IMR-90 (cell line): Measurements from ENCODE around the gene KCP. TPM values are rescaled to one million over a fixed set of nuclear protein-coding genes. Genes with fewer than 3 reads are reported as not detected.
A peak's percentile ranks its signal among the peaks of the same experiment; 100 is the strongest.

Source experiments
- ATAC-seq: fragments of 200-7000 bp; cut with Tn5 transposase; 2 replicates; pipeline ENCODE4 v1.9.1; 2020; ENCODE audit warnings: low read depth, mild to moderate bottlenecking, moderate library complexity
- BruUV-seq: library from RNA; stranded (reverse); fragments of 400-500 nt; replicated peaks from 2 replicates; lab custom pipeline; 2021; lab: Mats Ljungman, UMichigan
- CTCF ChIA-PET: fragments of 300-600 bp; formaldehyde crosslinking; extraction: SDS; loops from one replicate; lab custom pipeline; 2021; ENCODE audit warnings: antibody characterized with exemption; lab: Yijun Ruan, JAX
- POLR2A ChIA-PET: fragments of 300-600 bp; sonication (Branson Sonifier 250); formaldehyde crosslinking; loops from one replicate; lab custom pipeline; 2022; ENCODE audit warnings: antibody characterized with exemption; ENCODE audit not compliant: unreplicated experiment; lab: Charles Lee
- DNase-seq: peaks from one replicate; pipeline ENCODE4 v3.0.0; 2013
- H2AFZ ChIP-seq: replicated peaks from 2 replicates; pipeline ENCODE3; 2013; ENCODE audit warnings: low read length, mild to moderate bottlenecking; ENCODE audit not compliant: poor library complexity
- H2AK5ac ChIP-seq: 2 replicates; pipeline ENCODE4 v1.6.1; 2013; ENCODE audit warnings: low read depth, low read length, inconsistent platforms
- H2AK9ac ChIP-seq: replicated peaks from 2 replicates; pipeline ENCODE3; 2013; ENCODE audit warnings: mild to moderate bottlenecking, low read depth, low read length, moderate library complexity; ENCODE audit not compliant: poor library complexity
- H2BK120ac ChIP-seq: 2 replicates; pipeline ENCODE4 v1.6.1; 2013; ENCODE audit warnings: low read depth, low read length, inconsistent platforms
- H2BK15ac ChIP-seq: 3 replicates; pipeline ENCODE4 v1.6.1; 2013; ENCODE audit warnings: low read depth, low read length, inconsistent platforms
- H2BK20ac ChIP-seq: 2 replicates; pipeline ENCODE4 v1.6.1; 2013; ENCODE audit warnings: low read depth, mild to moderate bottlenecking, inconsistent platforms, low read length, moderate library complexity
- H2BK5ac ChIP-seq: 2 replicates; pipeline ENCODE4 v1.6.1; 2013; ENCODE audit warnings: mild to moderate bottlenecking, low read depth, low read length, inconsistent platforms; ENCODE audit not compliant: poor library complexity, severe bottlenecking
- H3K14ac ChIP-seq: replicated peaks from 2 replicates; pipeline ENCODE4 v1.6.1; 2013; ENCODE audit warnings: low read depth, low read length, inconsistent platforms
- H3K18ac ChIP-seq: 2 replicates; pipeline ENCODE4 v1.6.1; 2013; ENCODE audit warnings: low read depth, low read length, control low read depth
- H3K23ac ChIP-seq: 2 replicates; pipeline ENCODE4 v1.6.1; 2013; ENCODE audit warnings: low read depth, low read length, inconsistent platforms
- H3K27ac ChIP-seq: 2 replicates; pipeline ENCODE4 v1.5.1; 2013; ENCODE audit warnings: mild to moderate bottlenecking, control low read depth, low read length; ENCODE audit not compliant: insufficient read depth
- H3K27me3 ChIP-seq: 2 replicates; pipeline ENCODE4 v1.6.1; 2013; ENCODE audit warnings: low read length; ENCODE audit not compliant: control insufficient read depth, insufficient read depth
- H3K36me3 ChIP-seq: 2 replicates; pipeline ENCODE4 v1.6.1; 2013; ENCODE audit warnings: low read length, mixed read lengths; ENCODE audit not compliant: control insufficient read depth, insufficient read depth
- H3K4ac ChIP-seq: 2 replicates; pipeline ENCODE4 v1.6.1; 2013; ENCODE audit warnings: low read depth, low read length, inconsistent platforms
- H3K4me1 ChIP-seq: 2 replicates; pipeline ENCODE4 v1.6.1; 2013; ENCODE audit warnings: low read length, mixed read lengths; ENCODE audit not compliant: control insufficient read depth, insufficient read depth
- H3K4me2 ChIP-seq: 2 replicates; pipeline ENCODE4 v1.6.1; 2013; ENCODE audit warnings: low read depth, mild to moderate bottlenecking, control low read depth, low read length, moderate library complexity
- H3K4me3 ChIP-seq: 2 replicates; pipeline ENCODE4 v1.5.1; 2013; ENCODE audit warnings: low read depth, mild to moderate bottlenecking, control low read depth, low read length, moderate library complexity; ENCODE audit not compliant: insufficient read depth
- H3K56ac ChIP-seq: 2 replicates; pipeline ENCODE4 v1.6.1; 2013; ENCODE audit warnings: low read length, inconsistent platforms; ENCODE audit not compliant: insufficient read depth; ENCODE audit errors: extremely low read depth
- H3K79me1 ChIP-seq, 2 experiments: 2 replicates each; pipeline ENCODE4 v1.6.1; 2013; ENCODE audit warnings: low read length in 2 of 2, inconsistent platforms in 1 of 2, low read depth in 1 of 2
- H3K9ac ChIP-seq: 2 replicates; pipeline ENCODE4 v1.6.1; 2013; ENCODE audit warnings: low read depth, low read length, control low read depth
- H3K9me1 ChIP-seq: 2 replicates; pipeline ENCODE4 v1.6.1; 2013; ENCODE audit warnings: low read length, inconsistent platforms; ENCODE audit not compliant: insufficient read depth
- H3K9me3 ChIP-seq: 2 replicates; pipeline ENCODE4 v1.6.1; 2013; ENCODE audit warnings: low read length; ENCODE audit not compliant: control insufficient read depth, insufficient read depth
- H4K20me1 ChIP-seq: 2 replicates; pipeline ENCODE4 v1.6.1; 2013; ENCODE audit warnings: low read length, inconsistent platforms; ENCODE audit not compliant: insufficient read depth
- H4K5ac ChIP-seq: 2 replicates; pipeline ENCODE4 v1.6.1; 2013; ENCODE audit warnings: mild to moderate bottlenecking, low read depth, low read length, control low read depth
- H4K8ac ChIP-seq, 2 experiments: 2 replicates each; pipeline ENCODE4 v1.6.1; 2013; ENCODE audit warnings: low read depth in 2 of 2, low read length in 2 of 2, control low read depth in 1 of 2, inconsistent platforms in 1 of 2
- H4K91ac ChIP-seq: 2 replicates; pipeline ENCODE4 v1.6.1; 2013; ENCODE audit warnings: low read depth, low read length, inconsistent platforms; ENCODE audit not compliant: insufficient read depth
- BHLHE40 ChIP-seq: fragments of 150-350 bp; IDR thresholded peaks from 2 replicates; pipeline ENCODE4 v1.6.1; 2016; ENCODE audit warnings: mild to moderate bottlenecking, low read depth, low read length
- CTCF ChIP-seq: conservative IDR thresholded peaks from 2 replicates; pipeline ENCODE4 v1.5.1; 2012; ENCODE audit warnings: mild to moderate bottlenecking, low read depth, low read length, improper control_type of control experiment
- MAZ ChIP-seq: IDR thresholded peaks from 2 replicates; pipeline ENCODE4 v1.6.1; 2012; ENCODE audit warnings: low read depth, mild to moderate bottlenecking, low read length, improper control_type of control experiment, moderate library complexity, borderline replicate concordance
- RCOR1 ChIP-seq: IDR thresholded peaks from 2 replicates; pipeline ENCODE4 v1.6.1; 2012; ENCODE audit warnings: mild to moderate bottlenecking, low read length, improper control_type of control experiment; ENCODE audit not compliant: insufficient replicate concordance
- RFX5 ChIP-seq: IDR thresholded peaks from 2 replicates; pipeline ENCODE4 v1.8.0; 2012; ENCODE audit warnings: low read depth, mild to moderate bottlenecking, low read length, moderate library complexity
- WGBS, 2 experiments: methylation state at CpG; one replicate each; pipeline versions ENCODE4 v1.1.5 to v1.1.7; 2013; ENCODE audit warnings: missing lambda C conversion rate in 2 of 2; ENCODE audit not compliant: insufficient read length in 1 of 2; ENCODE audit errors: extremely low coverage in 2 of 2; 5-methylcytosine and 5-hydroxymethylcytosine counted together
- dilution Hi-C: fragments of 300-500 bp; cut with HindIII; formaldehyde crosslinking; loops from one replicate; pipeline ENCODE4 v1.14.3; 2018; ENCODE audit warnings: low sequenced_read_pairs; ENCODE audit not compliant: unreplicated experiment
- in situ Hi-C: fragments of 300-500 bp; cut with MboI; formaldehyde crosslinking; loops from 3 replicates; pipeline ENCODE4 v1.14.3; 2019; ENCODE audit warnings: low sequenced_read_pairs, inconsistent platforms, mixed read lengths
- intact Hi-C: fragments of 100-400 bp; cut with micrococcal nuclease; formaldehyde crosslinking; loops from 2 replicates; pipeline ENCODE4 v1.10.0; 2022
- polyA plus RNA-seq, 3 experiments: library from polyadenylated mRNA; depleted of rRNA; stranded (reverse); fragments of >200 nt; gene quantifications; 2 replicates each; pipeline ENCODE4 v1.2.3, GENCODE V29; 2012; ENCODE audit warnings: low replicate concordance in 1 of 3
- total RNA-seq: library from RNA; depleted of rRNA; stranded (reverse); fragments of >200 nt; gene quantifications from 2 replicates; pipeline ENCODE4 v1.2.3, GENCODE V29; 2012

Gene KCP
- total and polyA plus RNA-seq, 2 of the 4 experiments (the other 2 are of a cell fraction), result 0.03 TPM; not detected in 1

- no TSS peak for BruUV-seq
- POLR2A ChIA-PET, result no interaction called here
Observed at GRCh38 chr7:128919881-128920799, 9.6 kb upstream of the KCP start.

More at GRCh38 chr7:128919881-128920799, 9.6 kb upstream of the KCP start:
- H3K4me1 ChIP-seq, result peaks cover 2% of the 10 kb centered on the region; the same call in 1 of the 2 replicates
- intact Hi-C loops (no loop called here), in situ Hi-C loops (no loop called here), dilution Hi-C loops (no loop called here)
- no peak for TF ChIP-seq BHLHE40
- TF ChIP-seq MAZ, result no peak
- no peak for TF ChIP-seq RCOR1
- 0 out of 2 replicates have a peak, but pooled peaks have one; percentile 2 for TF ChIP-seq CTCF
- no peak for TF ChIP-seq RFX5
- no peak overlapping the region for H3K4ac ChIP-seq
- H2BK15ac ChIP-seq, result no peak overlapping the region
- no peak overlapping the region for H2AK5ac ChIP-seq
- H3K9me1 ChIP-seq, result no peaks in the 10 kb centered on the region
- CTCF ChIA-PET, result no interaction called here
- DNase-seq, result no peak
- no peaks in the 10 kb centered on the region for H3K79me1 ChIP-seq
- 0 out of 2 replicates have a peak, but pooled peaks cover 3% of the 10 kb centered on the region for H4K20me1 ChIP-seq
- no peak overlapping the region for H3K4me2 ChIP-seq
- no peak overlapping the region for H3K18ac ChIP-seq
- no peak overlapping the region for H4K5ac ChIP-seq
- no peak overlapping the region for H2BK120ac ChIP-seq
- no peaks in the 10 kb centered on the region for H3K36me3 ChIP-seq
- H4K91ac ChIP-seq, result no peak overlapping the region
- no peak overlapping the region; the same call in 1 of the 2 replicates for H3K23ac ChIP-seq
- no peak overlapping the region for H2BK20ac ChIP-seq
- H4K8ac ChIP-seq, result no peak overlapping the region
- no peak overlapping the region for H2BK5ac ChIP-seq
- H3K14ac ChIP-seq, result no peak overlapping the region
- no peak overlapping the region for H2AFZ ChIP-seq
- no peak for ATAC-seq
- H3K9me3 ChIP-seq, result peaks cover 5% of the 10 kb centered on the region
- H3K9ac ChIP-seq, result no peak overlapping the region
- H3K27me3 ChIP-seq, result peaks cover 81% of the 10 kb centered on the region
- no peak overlapping the region for H3K27ac ChIP-seq
- H3K4me3 ChIP-seq, result no peak overlapping the region
- no peak overlapping the region for H2AK9ac ChIP-seq
- WGBS, 2 experiments, result 44% methylated on average over 4 of the region's 14 CpGs; no CpG with 5 or more reads in 1 of the 2 experiments
- no peak overlapping the region for H3K56ac ChIP-seq
